ENCODE data around the gene RAI14.

The RAI14 gene

DNA sequence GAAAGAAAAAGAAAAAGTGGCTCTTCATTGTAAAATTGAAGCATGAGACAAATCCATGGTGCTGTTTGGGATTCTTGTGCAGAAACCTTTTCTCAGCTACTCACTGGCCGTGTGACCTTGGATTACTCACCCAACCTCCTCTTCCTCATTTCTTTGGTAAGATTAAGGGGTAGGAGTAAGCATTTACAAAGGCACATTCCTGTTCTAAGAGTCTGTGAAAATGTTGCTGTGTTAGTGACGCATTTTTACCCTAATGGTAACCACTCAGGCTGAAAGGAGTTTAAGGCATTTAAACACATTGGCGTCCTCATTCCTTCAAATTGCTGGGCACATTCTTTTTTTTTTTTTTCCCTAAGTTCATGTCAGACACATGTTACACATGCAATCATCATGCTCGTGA is 4.3 kb downstream of the RAI14 start:
- Histone ChIP-seq H3K4me3 (ENCODE audit: insufficient read depth in 1 of 2, low read depth in 1 of 2, low read length in 2 of 2) (no peak overlapping the region), H3K23ac (ENCODE audit: low read length in 2 of 2) (no peak overlapping the region), H3K4me2 (ENCODE audit: low read length, poor library complexity, severe bottlenecking) (peak overlapping the region; percentile 2), H2BK12ac (ENCODE audit: low read length in 2 of 2) (no peak overlapping the region), H2AK5ac (ENCODE audit: low read length, severe bottlenecking) (no peak overlapping the region), H3K18ac (ENCODE audit: low read depth in 1 of 2, low read length in 2 of 2) (no peak overlapping the region), H4K8ac (ENCODE audit: low read length) (no peak overlapping the region), H3K9me3 (ENCODE audit: control insufficient read depth, low read length) (no peaks in the 10 kb centered on the region), H3K14ac (ENCODE audit: low read length in 2 of 2) (no peak overlapping the region), H3K9ac (ENCODE audit: low read length) (no peak overlapping the region), H3K4ac (ENCODE audit: low read depth in 1 of 2, low read length in 2 of 2) (no peak overlapping the region), H3K4me1 (ENCODE audit: control insufficient read depth, insufficient read depth, low read depth, low read length) (peaks cover 15% of the 10 kb centered on the region), H2BK120ac (ENCODE audit: low read depth, low read length) (no peak overlapping the region), H4K91ac (ENCODE audit: low read length) (no peak overlapping the region), H2AFZ (ENCODE audit: low read depth, low read length) (no peak overlapping the region), H3K27me3 (ENCODE audit: control insufficient read depth in 1 of 2, insufficient read depth in 1 of 2, low read length in 2 of 2) (no peaks in the 10 kb centered on the region), H3K36me3 (ENCODE audit: control insufficient read depth in 1 of 2, insufficient read depth in 2 of 2, low read depth in 1 of 2, low read length in 2 of 2) (peaks cover 9 to 33% of the 10 kb centered on the region in 2 experiments), H2BK5ac (ENCODE audit: low read depth, low read length, poor library complexity, severe bottlenecking) (peak overlapping the region; percentile 66), H3K27ac (ENCODE audit: low read length, poor library complexity, severe bottlenecking) (peak overlapping the region; percentile 84), H3K79me1 (replicated peaks; ENCODE audit: low read length, poor library complexity, severe bottlenecking) (no peaks in the 10 kb centered on the region), H2BK15ac (ENCODE audit: low read depth, poor library complexity, severe bottlenecking) (no peak overlapping the region)
- peak; percentile 94 for DNase-seq
- WGBS, result 47% methylated on average over 3 of the region's 4 CpGs

DNA sequence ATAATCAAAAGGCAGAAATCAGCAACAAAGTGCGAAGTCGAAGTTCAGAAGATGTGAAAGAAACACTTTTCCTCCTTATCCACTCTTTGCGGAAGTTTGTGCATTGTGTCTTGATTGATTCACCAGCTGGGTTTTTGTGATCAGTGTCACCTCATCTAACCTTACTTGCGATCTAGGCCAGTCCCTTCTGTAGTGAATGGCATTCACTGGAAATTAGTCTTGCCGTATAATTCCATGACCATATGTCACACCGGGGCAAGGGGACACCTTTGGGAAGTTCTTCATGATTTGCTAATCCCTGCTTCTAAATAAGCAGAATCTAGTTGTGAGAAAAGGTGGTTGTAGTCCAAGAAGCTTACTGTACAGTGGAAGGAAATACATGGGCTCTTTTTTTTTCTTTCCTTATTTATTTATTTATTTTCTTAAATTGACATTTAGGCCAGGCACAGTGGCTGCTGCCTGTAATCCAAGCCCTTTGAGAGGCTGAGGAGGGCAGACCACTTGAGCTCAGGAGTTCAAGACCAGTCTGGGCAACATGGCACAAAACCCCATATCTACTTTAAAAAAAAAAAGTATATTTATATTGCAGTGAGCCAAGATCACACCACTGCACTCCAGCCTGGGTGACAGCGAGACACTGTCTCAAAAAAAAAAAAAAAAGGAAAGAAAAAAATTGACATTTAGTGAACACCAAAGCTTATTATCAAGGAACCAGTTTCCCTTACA is 7.8 kb downstream of the RAI14 start:
- H3K27ac ChIP-seq (ENCODE audit: low read length, poor library complexity, severe bottlenecking), result peak overlapping the region; percentile 34
- H2AFZ ChIP-seq (ENCODE audit: low read depth, low read length), result no peak overlapping the region
- H3K36me3 ChIP-seq (ENCODE audit: control insufficient read depth in 1 of 2, insufficient read depth in 2 of 2, low read depth in 1 of 2, low read length in 2 of 2), result peaks cover 32 to 65% of the 10 kb centered on the region in 2 experiments
- H2AK5ac ChIP-seq (ENCODE audit: low read length, severe bottlenecking), result no peak overlapping the region
- no peak overlapping the region for H2BK5ac ChIP-seq (ENCODE audit: low read depth, low read length, poor library complexity, severe bottlenecking)
- peak overlapping the region; percentile 64 for H4K8ac ChIP-seq (ENCODE audit: low read length)
- no peak overlapping the region for H2BK12ac ChIP-seq (ENCODE audit: low read length in 2 of 2)
- peaks cover 30% of the 10 kb centered on the region for H3K4me1 ChIP-seq (ENCODE audit: control insufficient read depth, insufficient read depth, low read depth, low read length)
- peak overlapping the region; percentile 14 for H3K4me2 ChIP-seq (ENCODE audit: low read length, poor library complexity, severe bottlenecking)
- no peaks in the 10 kb centered on the region for H3K79me1 ChIP-seq (replicated peaks; ENCODE audit: low read length, poor library complexity, severe bottlenecking)
- no peak overlapping the region for H3K9ac ChIP-seq (ENCODE audit: low read length)
- H2BK15ac ChIP-seq (ENCODE audit: low read depth, poor library complexity, severe bottlenecking), result no peak overlapping the region
- no peak overlapping the region for H3K23ac ChIP-seq (ENCODE audit: low read length in 2 of 2)
- no peaks in the 10 kb centered on the region for H3K9me3 ChIP-seq (ENCODE audit: control insufficient read depth, low read length)
- H3K14ac ChIP-seq (ENCODE audit: low read length in 2 of 2), result no peak overlapping the region
- no peak for DNase-seq
- H3K4me3 ChIP-seq (ENCODE audit: insufficient read depth in 1 of 2, low read depth in 1 of 2, low read length in 2 of 2), result no peak overlapping the region
- no peak overlapping the region for H3K18ac ChIP-seq (ENCODE audit: low read depth in 1 of 2, low read length in 2 of 2)
- no peak overlapping the region for H2BK120ac ChIP-seq (ENCODE audit: low read depth, low read length)
- no peak overlapping the region for H3K4ac ChIP-seq (ENCODE audit: low read depth in 1 of 2, low read length in 2 of 2)
- H4K91ac ChIP-seq (ENCODE audit: low read length), result peak overlapping the region; percentile 4
- WGBS, result 88% methylated on average over 6 of the region's 7 CpGs
- no peaks in the 10 kb centered on the region for H3K27me3 ChIP-seq (ENCODE audit: control insufficient read depth in 1 of 2, insufficient read depth in 1 of 2, low read length in 2 of 2)

DNA sequence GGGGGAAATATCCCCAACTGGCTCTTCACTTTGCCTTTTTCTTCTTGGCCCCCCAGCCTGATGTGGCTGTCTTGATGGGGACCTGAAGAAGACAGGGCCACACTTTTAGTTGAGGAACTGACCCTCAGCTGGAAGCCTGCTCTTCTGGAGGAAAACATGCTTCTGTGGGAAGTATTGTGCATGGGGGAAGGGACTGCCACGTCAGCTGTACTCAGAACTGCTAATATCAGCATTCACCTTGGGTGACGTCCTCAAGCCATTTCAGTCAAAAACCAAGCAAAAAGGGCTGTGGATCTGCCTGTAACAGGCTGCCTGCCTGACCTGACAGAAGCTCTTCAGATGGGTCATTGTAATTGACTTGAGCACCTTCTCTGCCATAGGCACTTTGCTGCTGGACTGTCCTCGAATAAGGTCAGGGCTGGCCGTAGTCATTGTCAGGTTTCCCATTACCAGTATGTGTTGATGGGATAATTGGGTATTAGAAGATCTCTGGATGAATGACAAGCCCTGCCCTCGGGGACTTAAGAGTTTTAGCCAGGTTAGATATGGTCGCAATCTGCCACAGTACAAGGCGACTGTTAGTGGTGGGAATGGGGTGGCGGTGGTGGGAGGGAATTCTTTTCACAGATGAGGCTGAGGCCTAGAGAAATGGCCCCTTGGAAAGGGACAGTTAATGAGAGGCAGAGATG is 10.4 kb downstream of the RAI14 start:
- H4K8ac ChIP-seq (ENCODE audit: low read length), result no peak overlapping the region
- H3K23ac ChIP-seq (ENCODE audit: low read length in 2 of 2), result no peak overlapping the region
- H3K4me1 ChIP-seq (ENCODE audit: control insufficient read depth, insufficient read depth, low read depth, low read length), result peaks cover 21% of the 10 kb centered on the region
- peak overlapping the region; percentile 23 for H3K27ac ChIP-seq (ENCODE audit: low read length, poor library complexity, severe bottlenecking)
- 96% methylated on average over 8 of the region's 8 CpGs for WGBS
- H3K9ac ChIP-seq (ENCODE audit: low read length), result peak overlapping the region; percentile 46
- H2BK5ac ChIP-seq (ENCODE audit: low read depth, low read length, poor library complexity, severe bottlenecking), result no peak overlapping the region
- peak overlapping the region; percentile 5 for H2AK5ac ChIP-seq (ENCODE audit: low read length, severe bottlenecking)
- H3K18ac ChIP-seq (ENCODE audit: low read depth in 1 of 2, low read length in 2 of 2), result peak overlapping the region in 1 of 2 experiments; percentile 25
- H3K79me1 ChIP-seq (replicated peaks; ENCODE audit: low read length, poor library complexity, severe bottlenecking), result no peaks in the 10 kb centered on the region
- no peaks in the 10 kb centered on the region for H3K27me3 ChIP-seq (ENCODE audit: control insufficient read depth in 1 of 2, insufficient read depth in 1 of 2, low read length in 2 of 2)
- no peak overlapping the region for H3K4me3 ChIP-seq (ENCODE audit: insufficient read depth in 1 of 2, low read depth in 1 of 2, low read length in 2 of 2)
- no peak overlapping the region for H2AFZ ChIP-seq (ENCODE audit: low read depth, low read length)
- H3K4me2 ChIP-seq (ENCODE audit: low read length, poor library complexity, severe bottlenecking), result no peak overlapping the region
- DNase-seq, result no peak
- H2BK12ac ChIP-seq (ENCODE audit: low read length in 2 of 2), result no peak overlapping the region
- no peak overlapping the region for H3K4ac ChIP-seq (ENCODE audit: low read depth in 1 of 2, low read length in 2 of 2)
- H4K91ac ChIP-seq (ENCODE audit: low read length), result no peak overlapping the region
- no peaks in the 10 kb centered on the region for H3K9me3 ChIP-seq (ENCODE audit: control insufficient read depth, low read length)
- H2BK15ac ChIP-seq (ENCODE audit: low read depth, poor library complexity, severe bottlenecking), result peak overlapping the region; percentile 65
- no peak overlapping the region for H2BK120ac ChIP-seq (ENCODE audit: low read depth, low read length)
- H3K36me3 ChIP-seq (ENCODE audit: control insufficient read depth in 1 of 2, insufficient read depth in 2 of 2, low read depth in 1 of 2, low read length in 2 of 2), result peaks cover 32 to 61% of the 10 kb centered on the region in 2 experiments
- H3K14ac ChIP-seq (ENCODE audit: low read length in 2 of 2), result no peak overlapping the region

DNA sequence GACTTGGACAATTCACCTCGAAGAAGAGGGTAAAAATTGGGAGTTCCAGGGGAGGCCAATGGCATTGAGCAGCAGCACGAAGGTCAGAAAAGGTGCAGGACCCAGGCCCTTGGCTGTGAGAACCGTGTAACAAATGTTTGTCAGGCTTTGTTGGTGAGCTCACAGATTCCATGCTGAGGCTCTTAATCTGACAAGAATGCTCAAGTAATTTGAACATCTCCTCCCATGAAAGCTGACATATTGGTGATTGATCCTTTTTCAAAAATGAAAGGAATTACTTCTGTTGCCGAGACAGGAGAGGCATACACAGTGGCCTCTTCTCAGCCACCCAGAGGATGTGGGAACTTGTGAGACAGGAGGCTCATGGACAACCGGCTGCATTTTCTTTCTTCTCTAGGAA is 11.6 kb downstream of the RAI14 start:
- no peak overlapping the region for H2AK5ac ChIP-seq (ENCODE audit: low read length, severe bottlenecking)
- DNase-seq, result no peak
- peaks cover 26 to 53% of the 10 kb centered on the region in 2 experiments for H3K36me3 ChIP-seq (ENCODE audit: control insufficient read depth in 1 of 2, insufficient read depth in 2 of 2, low read depth in 1 of 2, low read length in 2 of 2)
- no peak overlapping the region for H3K14ac ChIP-seq (ENCODE audit: low read length in 2 of 2)
- no peak overlapping the region for H4K8ac ChIP-seq (ENCODE audit: low read length)
- H3K4me2 ChIP-seq (ENCODE audit: low read length, poor library complexity, severe bottlenecking), result no peak overlapping the region
- peaks cover 17% of the 10 kb centered on the region for H3K4me1 ChIP-seq (ENCODE audit: control insufficient read depth, insufficient read depth, low read depth, low read length)
- no peaks in the 10 kb centered on the region for H3K79me1 ChIP-seq (replicated peaks; ENCODE audit: low read length, poor library complexity, severe bottlenecking)
- H3K18ac ChIP-seq (ENCODE audit: low read depth in 1 of 2, low read length in 2 of 2), result peak overlapping the region in 1 of 2 experiments; percentile 21
- H3K9ac ChIP-seq (ENCODE audit: low read length), result no peak overlapping the region
- H3K4ac ChIP-seq (ENCODE audit: low read depth in 1 of 2, low read length in 2 of 2), result no peak overlapping the region
- no peak overlapping the region for H2BK120ac ChIP-seq (ENCODE audit: low read depth, low read length)
- no peak overlapping the region for H2BK5ac ChIP-seq (ENCODE audit: low read depth, low read length, poor library complexity, severe bottlenecking)
- no peak overlapping the region for H4K91ac ChIP-seq (ENCODE audit: low read length)
- peak overlapping the region; percentile 15 for H3K27ac ChIP-seq (ENCODE audit: low read length, poor library complexity, severe bottlenecking)
- H2AFZ ChIP-seq (ENCODE audit: low read depth, low read length), result no peak overlapping the region
- no peak overlapping the region for H2BK15ac ChIP-seq (ENCODE audit: low read depth, poor library complexity, severe bottlenecking)
- 82% methylated on average over 5 of the region's 5 CpGs for WGBS
- H3K4me3 ChIP-seq (ENCODE audit: insufficient read depth in 1 of 2, low read depth in 1 of 2, low read length in 2 of 2), result no peak overlapping the region
- H3K9me3 ChIP-seq (ENCODE audit: control insufficient read depth, low read length), result no peaks in the 10 kb centered on the region
- H2BK12ac ChIP-seq (ENCODE audit: low read length in 2 of 2), result no peak overlapping the region
- H3K23ac ChIP-seq (ENCODE audit: low read length in 2 of 2), result no peak overlapping the region
- no peaks in the 10 kb centered on the region for H3K27me3 ChIP-seq (ENCODE audit: control insufficient read depth in 1 of 2, insufficient read depth in 1 of 2, low read length in 2 of 2)
